ENCODE data around the gene NDUFA13.

DNA sequence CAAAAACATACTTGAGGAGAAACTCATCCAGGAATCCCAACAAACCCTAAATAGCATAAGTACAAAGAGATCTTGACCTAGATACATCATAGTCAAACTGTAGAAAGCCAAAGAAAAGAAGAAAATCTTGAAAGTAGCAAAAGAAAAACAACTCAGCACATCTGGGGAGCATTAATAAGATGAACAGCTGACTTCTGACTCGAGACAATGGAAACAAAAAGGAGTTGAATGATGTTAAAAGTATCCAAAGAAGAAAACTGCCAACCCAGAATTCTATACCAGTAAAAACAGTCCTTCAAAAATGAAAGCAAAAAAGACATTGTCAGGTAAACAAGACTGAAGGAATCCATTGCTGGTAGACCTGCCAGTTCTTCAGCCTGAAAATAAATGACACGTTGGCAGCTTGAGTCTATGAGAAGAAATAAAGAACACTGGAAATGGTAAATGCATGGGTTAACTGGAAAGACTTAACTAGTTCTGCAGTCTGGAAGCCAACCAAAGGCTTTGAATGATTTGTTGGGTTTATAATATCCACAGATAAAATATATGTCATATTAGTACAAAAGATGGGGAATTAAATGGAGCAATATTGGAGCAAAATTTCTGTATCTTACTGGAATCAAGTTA lies 47.5 kb upstream of the NDUFA13 start:
- TF ChIP-seq, protein P1, sequence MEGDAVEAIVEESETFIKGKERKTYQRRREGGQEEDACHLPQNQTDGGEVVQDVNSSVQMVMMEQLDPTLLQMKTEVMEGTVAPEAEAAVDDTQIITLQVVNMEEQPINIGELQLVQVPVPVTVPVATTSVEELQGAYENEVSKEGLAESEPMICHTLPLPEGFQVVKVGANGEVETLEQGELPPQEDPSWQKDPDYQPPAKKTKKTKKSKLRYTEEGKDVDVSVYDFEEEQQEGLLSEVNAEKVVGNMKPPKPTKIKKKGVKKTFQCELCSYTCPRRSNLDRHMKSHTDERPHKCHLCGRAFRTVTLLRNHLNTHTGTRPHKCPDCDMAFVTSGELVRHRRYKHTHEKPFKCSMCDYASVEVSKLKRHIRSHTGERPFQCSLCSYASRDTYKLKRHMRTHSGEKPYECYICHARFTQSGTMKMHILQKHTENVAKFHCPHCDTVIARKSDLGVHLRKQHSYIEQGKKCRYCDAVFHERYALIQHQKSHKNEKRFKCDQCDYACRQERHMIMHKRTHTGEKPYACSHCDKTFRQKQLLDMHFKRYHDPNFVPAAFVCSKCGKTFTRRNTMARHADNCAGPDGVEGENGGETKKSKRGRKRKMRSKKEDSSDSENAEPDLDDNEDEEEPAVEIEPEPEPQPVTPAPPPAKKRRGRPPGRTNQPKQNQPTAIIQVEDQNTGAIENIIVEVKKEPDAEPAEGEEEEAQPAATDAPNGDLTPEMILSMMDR (IDR thresholded peaks at IDR 0.05 in 2 of 3, conservative IDR thresholded peaks at IDR 0.05 in 1 of 3; ENCODE audit: borderline replicate concordance in 1 of 3, insufficient read depth in 1 of 3, low read depth in 2 of 3, low read length in 2 of 3), result no peak
- TF ChIP-seq POLR2A (IDR thresholded peaks at IDR 0.05; ENCODE audit: borderline replicate concordance, extremely low read depth, insufficient read depth, insufficient read length), result no peak

All from HCT116 (cell line).